ENCODE data around the gene ADGRL4. TPM values are rescaled to one million over a fixed set of nuclear protein-coding genes. Genes with fewer than 3 reads are reported as not detected.

The ADGRL4 gene
- total and polyA plus RNA-seq, 9 of the 15 experiments (the other 6 are each of a cell fraction or from before 2014, with no cell fraction given), result not detected

DNA sequence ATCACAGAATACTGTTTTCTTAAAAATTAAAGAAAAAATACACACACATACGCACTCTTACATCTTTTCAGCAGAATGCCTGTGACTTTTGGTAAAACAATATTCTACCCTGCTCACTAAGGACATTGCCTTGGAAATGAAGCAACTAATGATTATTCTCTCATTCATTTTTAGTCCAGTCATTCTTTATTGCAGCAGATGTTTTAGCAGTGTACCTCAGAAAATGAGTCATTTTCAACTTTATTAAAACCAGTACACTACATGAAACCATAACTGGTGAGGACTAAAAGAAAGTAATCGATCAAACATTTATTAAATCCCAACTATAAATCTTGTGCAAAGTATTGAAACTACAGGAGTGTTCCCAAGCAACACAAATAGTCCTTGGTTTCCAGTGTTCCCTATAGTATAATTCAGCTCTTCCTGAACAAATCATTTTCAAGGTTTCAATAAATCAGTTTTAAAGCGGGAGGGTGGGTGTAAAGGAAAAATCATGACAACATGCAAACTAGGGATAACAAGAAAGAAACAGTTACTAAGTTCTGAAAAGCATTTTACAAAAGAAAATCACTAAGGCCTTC is 114.2 kb downstream of the ADGRL4 start:
- no peaks in the 10 kb centered on the region for H4K20me1 ChIP-seq (replicated peaks; ENCODE audit: control insufficient read depth, insufficient read depth, low read length)
- DNase-seq (ENCODE audit: extremely low read depth in 1 of 4, low spot score in 3 of 4), result no peak
- no peaks in the 10 kb centered on the region for H3K79me2 ChIP-seq (ENCODE audit: control insufficient read depth, insufficient read depth, low read length)
- WGBS (ENCODE audit: insufficient coverage, low coverage, missing lambda C conversion rate), result 4% methylated on average over 3 of the region's 3 CpGs
- H3K4me3 ChIP-seq, result no peak overlapping the region
- CTCF ChIA-PET (ENCODE audit: low intra/inter-chr PET ratio), result no interaction called here
- TF ChIP-seq HDAC3 (IDR thresholded peaks at IDR 0.05; ENCODE audit: borderline replicate concordance, partially characterized antibody) (no peak), ZNF778 (CRISPR knock-in tag; IDR thresholded peaks at IDR 0.05) (no peak), TBP (optimal IDR thresholded peaks at IDR 0.05; ENCODE audit: low read depth, low read length) (no peak), CBX5 (IDR thresholded peaks at IDR 0.05; ENCODE audit: borderline replicate concordance, low read depth) (no peak), POLR3G (IDR thresholded peaks at IDR 0.05; ENCODE audit: extremely low read depth, insufficient read length, insufficient replicate concordance) (no peak), BDP1 (IDR thresholded peaks at IDR 0.05; ENCODE audit: insufficient read depth, insufficient read length) (no peak), STAG1 (CRISPR knock-in tag; IDR thresholded peaks at IDR 0.05; ENCODE audit: borderline replicate concordance) (no peak), ZBTB7A (IDR thresholded peaks at IDR 0.05; ENCODE audit: borderline replicate concordance, control insufficient read depth, low read depth, low read length) (no peak)
- H3K27me3 ChIP-seq (ENCODE audit: control insufficient read depth in 2 of 2, insufficient read depth in 2 of 2, low read length in 2 of 2), result no peaks in the 10 kb centered on the region
- in situ Hi-C loops (cut with MboI) (no loop called here), intact Hi-C loops (cut with micrococcal nuclease) (no loop called here)
- H3K4me1 ChIP-seq (replicated peaks in 1 of 2; ENCODE audit: control insufficient read depth in 2 of 2, insufficient read depth in 2 of 2, low read length in 2 of 2), result no peaks in the 10 kb centered on the region
- no peak overlapping the region for H3K4me2 ChIP-seq (ENCODE audit: insufficient read depth, low read length)
- ATAC-seq, result no peak
- BruUV-seq (replicated peaks), result no TSS peak
- no peak overlapping the region for H2AFZ ChIP-seq (ENCODE audit: low read depth, low read length)
- no peak for FAIRE-seq
- no peaks in the 10 kb centered on the region; the same call in 1 of the 2 replicates for H3K9me3 ChIP-seq (replicated peaks; ENCODE audit: control insufficient read depth, insufficient read depth, low read depth, low read length)
- no peaks in the 10 kb centered on the region for H3K9me1 ChIP-seq (ENCODE audit: control insufficient read depth, insufficient read depth, low read length)
- no peaks in the 10 kb centered on the region for H3K36me3 ChIP-seq (ENCODE audit: control insufficient read depth, insufficient read depth, low read length)
- no peak overlapping the region for H3K27ac ChIP-seq (ENCODE audit: extremely low read depth, low read depth, low read length)
- H3K9ac ChIP-seq (ENCODE audit: insufficient read depth in 1 of 2, low read depth in 2 of 2, low read length in 2 of 2), result no peak overlapping the region
- POLR2A ChIA-PET, result no interaction called here
